Measurements from ENCODE around the gene TMEM59.
"Not testable (repeated sequence)": the region's sequence is repeated elsewhere in the genome, so short reads cannot be mapped to it uniquely, and the experiment has no call there.

TMEM59 gene

DNA sequence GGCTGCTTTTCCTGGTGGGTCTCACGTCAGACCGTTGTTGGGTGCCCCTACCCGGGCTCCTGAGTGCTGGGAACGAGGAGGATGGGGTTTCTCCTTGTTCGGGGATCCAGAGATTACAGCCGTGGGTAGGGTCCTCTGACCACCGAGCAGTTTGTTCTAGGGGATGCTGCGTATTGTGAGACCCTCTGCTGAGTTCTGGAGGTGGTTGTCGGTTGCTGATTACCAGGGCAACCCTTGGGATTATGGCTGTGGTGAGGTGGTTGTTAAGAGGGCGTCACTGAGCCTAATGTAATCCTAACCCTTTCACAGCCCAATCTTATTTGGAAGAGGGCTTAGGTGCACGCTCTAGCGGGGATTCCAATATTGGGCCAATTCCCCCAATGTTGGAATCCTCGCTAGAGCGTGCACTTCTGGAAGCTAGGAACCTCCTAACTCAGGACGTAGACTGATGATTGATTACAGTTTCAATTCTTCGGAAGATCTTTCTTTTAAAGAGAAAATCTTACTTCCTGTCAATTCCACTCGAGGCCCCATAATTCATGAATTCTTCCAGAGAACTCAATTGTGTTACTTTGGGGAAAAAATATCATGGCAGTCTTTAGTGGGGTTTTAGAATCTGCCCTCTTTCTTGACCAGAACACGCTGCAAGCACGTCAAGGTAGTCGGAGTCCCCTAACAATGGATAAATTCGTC lies 887 bp upstream of the TMEM59 start:
- DNase-seq (ENCODE audit: low read depth) = no peak

DNA sequence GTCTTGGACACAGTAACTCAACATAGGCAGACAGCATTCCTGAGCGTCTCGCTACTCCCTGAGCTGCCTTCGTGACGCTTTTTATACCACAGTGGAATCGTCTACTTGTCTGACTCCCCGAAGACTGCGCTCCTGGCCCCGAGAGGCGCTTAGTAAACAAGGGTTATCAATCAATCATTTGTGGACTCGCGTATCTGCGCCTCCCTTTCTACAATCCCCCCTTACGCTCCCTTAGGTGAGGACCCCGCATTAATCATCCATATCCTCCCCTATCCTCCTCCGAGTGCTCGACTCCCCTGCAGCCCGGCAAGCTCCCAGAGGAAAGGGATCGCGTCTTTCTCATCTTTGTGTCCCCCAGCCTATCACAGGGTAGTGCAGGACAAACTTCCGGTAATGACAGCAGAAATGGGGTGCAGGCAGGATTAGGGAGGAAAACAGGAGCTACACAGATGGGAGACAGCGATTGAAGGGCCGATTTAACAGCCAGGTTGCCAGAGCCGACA lies 522 bp downstream of the TMEM59 start:
- DNase-seq (ENCODE audit: low read depth) = peak; percentile 14

DNA sequence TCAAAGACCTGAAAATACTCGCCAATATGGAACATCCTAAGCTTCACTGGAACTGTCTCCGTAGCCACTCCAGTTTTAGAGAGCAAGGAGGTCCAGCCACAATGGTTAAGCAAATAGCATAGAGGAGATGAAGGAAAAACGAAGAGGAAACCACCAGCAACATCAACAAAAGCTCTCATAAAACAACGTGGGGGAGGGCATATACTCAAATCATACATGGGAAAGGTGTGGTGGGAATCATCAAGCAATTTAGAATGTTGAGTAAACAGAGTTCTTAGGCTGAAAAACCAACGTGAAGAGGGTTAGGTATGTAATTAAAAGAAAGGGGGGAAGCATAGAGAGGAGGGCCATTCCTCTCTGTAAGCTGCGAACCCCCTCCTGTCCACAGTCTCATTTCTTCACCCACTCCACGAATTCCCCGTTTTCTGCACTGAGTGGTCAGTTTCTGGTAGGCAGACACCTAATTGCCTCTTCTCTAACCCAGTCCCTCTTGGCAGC lies 1.0 kb downstream of the TMEM59 start:
- no peak for DNase-seq (ENCODE audit: low read depth)

DNA sequence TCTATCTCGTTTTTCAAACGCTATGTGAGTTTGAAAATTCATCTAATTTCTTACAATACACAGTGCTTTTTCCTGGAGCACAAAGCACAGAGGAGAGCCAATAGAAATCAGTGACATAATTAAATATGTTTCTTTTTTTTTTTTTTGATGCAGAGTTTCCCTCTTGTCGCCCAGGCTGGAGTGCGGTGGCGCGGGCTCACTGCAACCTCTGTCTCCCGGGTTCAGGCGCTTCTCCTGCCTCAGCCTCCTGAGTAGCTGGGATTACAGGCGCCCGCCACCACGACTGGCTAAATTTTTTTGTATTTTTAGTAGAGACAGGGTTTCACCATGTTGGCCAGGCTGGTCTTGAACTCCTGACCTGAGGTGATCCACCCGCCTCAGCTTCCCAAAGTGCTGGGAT lies 2.6 kb downstream of the TMEM59 start:
- DNase-seq (ENCODE audit: low read depth) = not testable (repeated sequence)

DNA sequence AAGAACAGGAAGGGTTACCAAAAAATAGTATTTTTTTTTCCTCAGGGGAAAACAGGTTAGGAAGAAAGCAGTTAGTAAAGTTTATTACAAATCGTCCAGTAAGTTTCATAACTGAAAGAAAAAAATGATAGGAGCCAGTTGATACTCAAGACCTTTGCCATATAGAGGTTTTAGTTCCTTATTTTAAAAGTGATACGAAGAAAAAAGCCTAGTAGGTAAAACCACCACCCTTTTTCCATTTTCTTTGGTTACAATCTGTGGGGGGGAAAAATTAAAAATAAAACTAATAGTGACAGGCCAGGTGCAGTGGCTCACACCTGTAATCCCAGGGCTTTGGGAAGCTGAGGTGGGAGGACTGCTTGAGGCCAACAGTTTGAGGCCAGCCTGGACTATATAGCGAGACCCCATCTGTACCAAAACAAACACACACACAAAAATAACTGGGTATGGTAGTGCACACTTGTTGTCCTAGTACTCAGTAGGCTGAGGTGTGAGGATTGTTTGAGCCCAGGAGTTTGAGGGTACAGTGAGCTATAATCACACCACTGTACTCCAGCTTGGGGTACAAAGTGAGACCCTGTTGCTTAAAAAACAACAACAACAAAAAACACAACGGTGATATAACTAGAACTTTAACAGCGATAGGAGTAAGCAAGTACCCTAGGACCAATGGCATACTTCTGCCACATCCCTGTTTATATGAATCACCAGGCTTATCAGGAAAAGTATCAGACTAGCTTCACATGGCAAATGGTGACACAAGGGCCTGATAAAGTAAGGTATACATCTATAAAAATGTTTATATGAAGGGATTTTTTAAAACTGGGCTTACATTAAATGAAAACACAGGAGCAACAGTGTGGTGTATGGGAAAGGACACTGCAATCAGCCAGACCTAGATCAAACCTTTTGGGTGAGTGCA lies 5.4 kb downstream of the TMEM59 start:
- DNase-seq (ENCODE audit: low read depth) = no peak

DNA sequence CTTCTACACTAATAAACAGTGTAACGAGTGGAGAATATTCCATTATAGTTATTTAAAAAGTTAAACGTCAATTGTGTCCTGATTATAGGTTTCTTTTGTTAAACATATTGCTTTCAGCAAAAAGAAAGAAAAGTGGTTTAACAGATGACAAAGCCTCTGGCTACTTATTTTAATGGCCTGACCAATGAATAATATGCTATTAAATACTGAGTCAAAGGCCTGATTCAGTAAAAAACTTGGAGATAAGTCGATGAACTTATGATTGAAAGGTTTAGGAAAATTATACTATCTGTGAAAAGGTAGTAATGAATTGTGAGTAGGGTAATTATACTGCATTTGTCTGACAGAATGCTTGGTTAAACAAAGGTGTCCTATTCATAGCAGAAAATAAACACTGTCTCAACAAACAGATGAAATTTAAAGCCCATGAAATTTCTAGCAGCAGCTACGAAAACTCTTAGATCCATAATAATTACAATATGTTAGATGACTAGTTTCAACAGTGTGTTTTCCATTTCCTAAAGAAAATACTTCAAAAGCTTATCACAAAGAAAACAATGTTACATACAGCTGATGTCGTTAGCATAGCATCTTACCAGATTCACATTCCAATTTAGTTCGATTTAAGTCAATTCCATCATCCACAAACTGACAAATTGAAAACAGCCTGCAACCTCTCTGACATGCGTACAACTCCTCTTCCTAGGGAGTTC lies 6.2 kb downstream of the TMEM59 start:
- DNase-seq (ENCODE audit: low read depth) = peak; percentile 22

DNA sequence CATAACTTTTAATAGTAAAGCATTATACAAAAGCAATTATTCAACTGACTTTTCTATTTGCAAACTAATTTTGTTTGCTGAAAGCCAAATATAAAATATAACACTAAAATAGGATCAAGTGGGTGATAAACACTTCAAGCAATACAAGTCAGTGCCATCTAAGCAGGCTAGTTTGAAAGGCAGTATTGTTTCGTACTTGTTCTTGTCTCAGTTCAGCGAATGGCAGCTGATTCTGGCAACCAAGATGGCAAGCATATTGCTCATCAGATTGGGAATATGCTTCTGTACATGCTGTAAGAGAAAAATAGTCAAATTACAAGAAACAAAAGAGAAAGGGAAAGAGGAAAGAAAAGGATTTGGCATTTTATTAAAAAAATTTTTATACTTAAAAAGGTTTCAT lies 7.5 kb downstream of the TMEM59 start:
- no peak for DNase-seq (ENCODE audit: low read depth)

DNA sequence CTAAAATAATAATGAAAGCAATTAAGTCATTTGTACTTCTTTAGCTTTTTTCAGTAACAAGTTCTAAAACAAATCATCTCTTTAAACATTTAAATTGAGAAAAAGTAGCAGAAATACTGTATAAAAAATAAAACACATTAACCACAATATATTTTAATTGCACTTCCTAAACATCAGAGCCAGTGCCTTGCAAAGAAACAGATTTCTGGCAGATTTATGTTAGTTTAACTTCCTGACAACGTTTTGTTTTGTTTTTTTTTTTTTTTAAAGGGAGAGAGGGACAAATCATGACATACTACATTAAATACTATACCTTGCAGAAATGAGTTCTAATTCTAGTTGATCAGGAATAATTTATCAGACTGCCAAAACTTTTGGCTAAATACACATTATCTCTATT lies 11.2 kb downstream of the TMEM59 start:
- DNase-seq (ENCODE audit: low read depth) = no peak

DNA sequence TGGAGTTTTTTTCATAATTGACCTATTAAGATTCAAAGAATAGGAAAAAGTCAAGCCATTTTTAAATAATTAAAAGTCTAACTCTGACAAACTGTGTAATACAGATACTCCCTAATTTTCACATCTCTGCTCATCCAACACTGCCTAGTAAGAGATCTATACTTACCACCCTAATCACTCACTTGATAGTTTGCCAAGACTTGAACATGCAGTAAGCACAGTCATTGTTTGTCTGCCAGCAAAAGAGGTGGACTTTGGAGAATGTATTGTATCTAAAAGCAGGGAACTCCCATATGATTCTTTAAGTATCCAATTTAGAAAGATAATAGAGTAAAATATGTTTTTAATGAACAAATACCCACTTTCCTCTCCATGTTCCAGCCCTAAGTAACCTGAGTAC lies 15.5 kb downstream of the TMEM59 start:
- no peak for DNase-seq (ENCODE audit: low read depth)

DNA sequence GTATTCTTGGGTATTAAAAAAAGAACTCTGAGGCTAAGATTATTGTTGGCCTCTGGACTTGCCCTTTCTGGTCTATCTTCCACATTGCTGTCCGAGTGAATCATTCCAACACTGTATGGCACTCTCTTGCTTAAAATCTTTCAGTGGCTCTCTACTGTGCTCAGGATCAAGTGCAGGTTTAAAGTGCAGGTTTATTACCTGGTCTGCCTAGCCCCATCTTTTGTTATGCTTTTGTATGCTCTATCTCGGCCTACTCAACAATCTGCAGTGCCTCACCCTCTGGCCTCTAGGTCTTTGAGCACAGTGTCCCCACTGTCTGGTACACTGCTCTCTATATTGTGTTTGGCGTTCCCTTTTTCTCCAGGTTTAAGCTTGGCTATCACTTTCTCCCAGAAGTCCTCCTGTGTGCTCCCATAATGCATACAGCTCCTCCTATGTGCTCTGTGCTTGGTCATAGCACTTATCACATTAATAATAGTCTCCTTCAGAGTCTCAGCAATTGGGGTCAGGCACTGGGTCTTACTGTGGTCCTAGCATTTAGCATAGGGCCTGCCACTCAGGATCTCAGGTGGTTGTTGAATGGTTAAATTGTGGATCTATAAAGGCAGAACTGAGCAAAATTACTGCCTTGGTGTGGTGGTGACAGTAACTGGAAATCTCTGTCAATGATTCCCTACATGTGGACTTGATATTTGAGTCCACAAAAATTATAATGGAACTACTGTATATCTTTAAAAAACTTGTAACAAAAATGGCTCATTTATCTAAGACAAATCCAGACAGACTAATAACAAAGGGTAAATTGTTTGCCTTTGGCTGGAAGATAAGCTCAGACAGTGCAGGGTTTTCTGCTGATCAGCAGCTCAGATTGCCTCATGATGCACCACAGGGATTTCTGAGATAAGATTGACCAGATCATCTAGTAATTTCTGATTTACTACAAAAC lies 24.4 kb downstream of the TMEM59 start:
- DNase-seq (ENCODE audit: low read depth) = no peak

DNA sequence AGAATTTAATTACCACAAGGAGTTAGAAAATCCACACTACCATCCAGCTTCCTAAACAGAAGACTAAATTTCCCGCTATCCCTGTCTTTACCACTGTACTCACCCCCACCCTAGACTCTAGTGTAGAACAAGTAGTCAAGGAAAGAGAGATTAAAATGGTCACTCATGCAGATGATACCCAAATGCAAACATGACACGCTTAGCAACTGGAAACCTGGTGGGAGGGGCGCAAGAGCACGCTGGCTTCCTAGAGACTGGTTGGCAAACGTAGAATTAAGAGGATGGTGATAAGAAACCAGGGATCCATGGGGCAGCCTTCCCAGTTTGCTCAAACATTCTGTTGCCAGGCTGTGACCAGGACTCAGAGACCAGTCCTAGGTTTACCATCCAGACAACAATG lies 25.2 kb downstream of the TMEM59 start:
- DNase-seq (ENCODE audit: low read depth) = no peak

DNA sequence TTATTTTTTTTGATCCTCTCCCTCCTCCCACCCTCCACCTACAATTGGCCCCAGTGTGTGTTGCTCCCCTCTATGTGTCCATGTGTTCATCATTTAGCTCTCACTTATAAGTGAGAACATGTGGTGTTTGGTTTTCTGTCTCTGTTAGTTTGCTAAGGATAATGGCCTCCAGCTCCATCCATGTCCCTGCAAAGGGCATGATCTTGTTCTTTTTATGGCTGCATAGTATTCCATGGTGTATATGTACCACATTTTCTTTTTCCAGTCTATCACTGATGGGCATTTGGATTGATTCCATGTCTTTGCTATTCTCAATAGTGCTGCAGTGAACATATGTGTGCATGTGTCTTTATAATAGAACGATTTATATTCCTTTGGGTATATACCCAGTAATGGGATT lies 28.2 kb downstream of the TMEM59 start:
- not testable (repeated sequence) for DNase-seq (ENCODE audit: low read depth)

DNA sequence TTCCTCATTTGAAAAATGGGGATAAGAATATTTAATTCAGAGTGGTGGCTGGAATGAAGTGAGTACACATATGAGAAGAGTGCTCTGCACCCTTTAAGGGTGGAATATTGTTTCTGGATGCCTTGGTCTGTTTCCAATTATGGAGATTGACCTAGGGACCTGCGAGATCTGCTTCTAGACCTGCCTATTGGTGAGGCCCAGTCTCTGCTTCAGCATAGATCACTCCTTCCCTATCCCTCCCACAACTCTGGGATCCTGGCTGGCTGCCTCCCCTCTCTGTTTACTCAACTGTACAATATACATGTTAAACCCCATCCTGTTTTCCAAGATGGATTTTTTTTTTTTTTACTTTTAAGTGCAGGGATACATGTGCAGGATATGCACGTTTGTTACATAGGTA lies 28.6 kb downstream of the TMEM59 start:
- no peak for DNase-seq (ENCODE audit: low read depth)

DNA sequence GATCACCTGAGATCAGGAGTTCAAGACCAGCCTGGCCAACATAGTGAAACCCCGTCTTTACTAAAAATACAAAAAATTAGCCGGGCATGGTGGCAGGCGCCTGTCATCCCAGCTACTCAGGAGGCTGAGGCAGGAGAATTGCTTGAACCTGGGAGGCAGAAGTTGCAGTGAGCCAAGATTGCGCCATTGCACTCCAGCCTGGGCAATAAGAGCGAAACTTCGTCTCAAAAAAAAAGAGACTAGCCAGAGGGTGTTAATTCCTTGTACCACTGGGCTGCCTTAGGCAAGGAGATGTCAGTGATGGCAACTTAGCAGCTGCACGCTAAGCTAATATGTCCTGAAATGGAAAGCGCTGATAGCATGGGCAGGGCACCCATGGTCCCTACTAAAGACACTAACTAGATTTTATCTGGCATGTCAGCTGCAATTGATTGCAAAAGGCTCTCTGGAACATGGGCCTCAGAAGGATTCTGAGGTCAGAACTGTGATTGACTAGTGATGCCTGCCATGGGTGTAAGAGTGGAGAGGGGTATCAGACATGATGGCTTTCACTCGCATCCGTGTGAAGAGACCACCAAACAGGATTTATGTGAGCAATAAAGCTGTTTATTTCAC lies 33.3 kb downstream of the TMEM59 start:
- DNase-seq (ENCODE audit: low read depth) = not testable (repeated sequence)

DNA sequence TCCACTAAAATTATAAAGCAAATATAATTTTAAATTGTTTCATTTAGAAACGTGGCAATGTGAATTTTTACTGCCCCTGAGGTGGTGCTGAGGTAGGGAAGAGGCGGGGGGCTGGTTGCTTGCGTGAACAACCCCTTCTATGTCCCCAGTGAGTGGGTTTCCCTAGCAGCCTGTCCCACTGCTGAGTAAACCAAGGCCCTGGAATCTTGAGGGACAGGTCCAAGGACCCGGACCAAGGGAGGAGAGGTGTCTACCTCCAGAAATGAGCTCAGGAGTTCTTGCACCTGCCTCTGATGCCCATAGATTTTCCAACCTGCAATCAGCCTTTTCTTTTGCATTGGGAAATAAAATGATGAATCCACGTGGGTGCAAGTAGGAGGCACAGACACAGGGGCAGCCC lies 34.4 kb downstream of the TMEM59 start:
- no peak for DNase-seq (ENCODE audit: low read depth)

DNA sequence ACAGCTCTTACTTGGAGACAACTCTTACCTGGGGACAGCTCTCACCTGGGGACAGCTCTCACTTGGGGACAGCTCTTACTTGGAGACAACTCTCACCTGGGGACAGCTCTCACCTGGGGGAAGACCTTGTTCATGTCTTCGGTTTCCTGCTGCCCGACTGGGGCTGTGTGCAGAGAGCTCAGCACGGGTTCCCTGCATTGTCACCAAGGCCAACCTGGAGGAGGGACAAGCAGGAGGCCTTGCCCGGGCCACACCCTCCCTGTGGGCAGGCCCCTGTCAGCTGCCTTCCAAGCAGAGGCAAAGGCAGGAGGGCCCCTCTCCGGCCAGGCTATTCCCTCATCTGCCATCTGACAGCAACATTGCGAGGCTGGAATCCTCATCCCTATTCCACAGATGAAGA lies 35.0 kb downstream of the TMEM59 start, which contains the start of gene LDLRAD1:
LDLRAD1 (minus strand) TSS at position 208 of the 400 bp plus-strand sequence; CDS start at position 134, 74 bp downstream.
- DNase-seq (ENCODE audit: low read depth) = no peak

DNA sequence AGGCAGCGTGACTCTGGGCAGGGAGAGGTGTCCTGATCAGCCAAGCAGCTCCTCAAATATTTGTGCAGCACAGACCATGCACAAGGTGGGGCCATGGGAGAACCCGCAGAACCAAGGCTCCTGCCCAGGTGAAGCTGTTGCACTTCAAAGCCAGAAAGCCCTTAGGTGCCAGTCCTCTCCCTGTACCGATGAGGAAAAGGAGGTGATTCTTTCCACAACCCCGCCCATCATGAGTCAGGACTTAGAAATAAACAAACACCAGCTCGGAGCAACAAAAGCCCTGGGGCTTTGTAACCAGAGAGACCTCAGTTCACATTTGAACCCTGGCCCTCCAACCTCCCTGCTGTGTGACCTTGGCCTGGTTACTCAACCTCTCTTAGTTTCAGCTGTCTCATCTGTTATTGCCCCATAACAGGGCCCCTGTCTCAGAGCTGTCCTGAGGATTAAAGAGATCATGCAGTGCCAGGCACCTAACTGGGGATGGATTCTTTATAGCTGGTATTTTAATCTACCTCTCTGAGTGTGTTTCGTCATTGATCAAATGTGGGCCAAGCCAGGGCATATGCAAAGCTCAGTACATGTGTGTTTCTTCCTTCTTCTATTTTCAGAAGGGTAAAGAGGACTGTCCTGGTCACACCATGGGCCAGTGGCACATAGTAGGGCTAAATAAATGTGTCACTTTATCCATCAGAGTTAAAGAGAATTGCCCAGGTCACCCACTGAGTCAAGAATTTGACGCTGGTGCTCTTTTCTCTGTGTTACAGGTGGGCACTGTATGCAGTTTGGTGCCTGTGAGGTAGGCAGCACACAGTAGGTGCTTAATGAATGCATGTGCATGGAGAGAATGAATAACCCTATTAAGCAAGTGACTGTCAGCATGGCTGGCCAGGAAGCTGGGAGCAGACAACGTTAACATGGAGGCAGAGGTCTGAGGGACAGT lies 36.4 kb downstream of the TMEM59 start:
- DNase-seq (ENCODE audit: low read depth) = peak; percentile 9

DNA sequence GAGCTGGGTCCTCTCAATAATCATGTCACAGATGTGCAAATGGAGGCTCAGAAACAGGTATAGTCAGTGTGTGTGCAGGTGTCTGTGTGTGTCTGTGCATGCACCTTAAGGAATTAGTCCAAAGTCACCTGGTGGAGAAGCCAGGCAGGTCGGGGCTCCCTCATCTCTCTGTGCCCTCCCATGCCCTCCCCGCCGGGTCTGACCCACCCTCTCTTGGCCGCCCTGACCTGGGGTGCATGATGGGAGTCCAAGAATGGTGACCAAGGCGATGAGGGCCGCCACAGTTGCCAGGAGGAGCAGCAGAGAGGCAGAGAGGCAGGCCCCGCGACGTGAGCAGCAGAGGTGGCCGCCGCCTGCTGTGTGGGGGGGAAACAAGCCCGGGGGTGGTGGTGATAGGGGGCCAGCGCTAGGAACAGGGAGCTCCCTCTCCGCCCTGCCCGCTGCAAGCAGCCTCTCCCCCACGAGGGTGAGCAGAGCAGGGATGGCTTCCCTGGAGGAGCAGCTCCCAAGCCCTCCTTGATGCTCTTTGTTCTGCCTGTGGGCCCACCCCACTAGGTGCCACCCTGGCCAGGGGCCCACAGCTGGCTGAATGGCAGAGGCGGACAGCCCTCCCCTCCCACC lies 38.9 kb downstream of the TMEM59 start:
- no peak for DNase-seq (ENCODE audit: low read depth)

DNA sequence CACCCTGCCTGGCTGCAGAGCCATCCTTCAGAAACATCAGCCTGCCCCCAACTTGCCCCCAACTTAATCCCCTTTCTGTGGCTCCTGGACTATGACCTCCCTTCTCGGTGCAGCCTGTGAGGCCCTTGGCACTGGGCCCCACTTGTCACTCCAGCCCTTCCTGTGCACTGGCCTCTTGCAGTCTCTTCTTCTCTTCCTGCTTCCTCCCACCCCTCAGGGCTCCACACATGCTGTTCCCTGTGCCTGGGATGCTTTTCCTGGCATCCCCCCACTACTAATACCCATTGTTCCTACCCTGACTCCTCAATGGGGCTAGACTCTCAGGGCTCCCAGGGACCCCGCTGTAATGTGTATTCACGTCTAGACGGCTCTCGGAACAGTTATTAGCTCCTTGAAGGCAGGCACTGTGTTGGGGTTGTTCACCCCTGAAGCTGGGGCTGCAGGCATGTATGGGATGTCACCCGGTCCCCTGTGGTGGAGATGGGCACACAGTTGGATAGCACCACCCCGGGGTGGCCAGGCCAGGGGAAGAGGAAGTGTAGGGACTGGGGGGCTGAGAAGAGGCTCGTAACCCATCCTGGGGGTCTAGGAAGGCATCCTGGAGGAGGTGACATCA lies 39.5 kb downstream of the TMEM59 start:
- no peak for DNase-seq (ENCODE audit: low read depth)

All from HS-5 (cell line).